B cell (primary cell): ENCODE data around the gene DDAH1. TPM values are rescaled to one million over a fixed set of nuclear protein-coding genes. Genes with fewer than 3 reads are reported as not detected.
A peak's percentile ranks its signal among the peaks of the same experiment; 100 is the strongest.
"Not testable (repeated sequence)": the region's sequence is repeated elsewhere in the genome, so short reads cannot be mapped to it uniquely, and the experiment has no call there.

Source experiments
- ATAC-seq: fragments of 200-7000 bp; cut with Tn5 transposase; one replicate; pipeline ENCODE4 v1.10.0; 2021; ENCODE audit warnings: low read depth, mild to moderate bottlenecking, moderate number of reproducible peaks, moderate library complexity
- CTCF ChIA-PET: fragments of 350-600 bp; sonication (Branson Sonifier 250); formaldehyde crosslinking; loops from one replicate; lab custom pipeline; 2021; ENCODE audit warnings: antibody characterized with exemption, inconsistent platforms; lab: Charles Lee
- POLR2A ChIA-PET: fragments of 350-600 bp; sonication (Branson Sonifier 250); formaldehyde crosslinking; loops from one replicate; lab custom pipeline; 2021; ENCODE audit warnings: antibody characterized with exemption; lab: Charles Lee
- DNase-seq: peaks from one replicate; pipeline ENCODE4 v3.0.0; 2013
- H2AFZ ChIP-seq: 2 replicates; pipeline ENCODE4 v1.6.1; 2012; ENCODE audit warnings: mild to moderate bottlenecking, low read depth, low read length; ENCODE audit not compliant: insufficient read depth, poor library complexity, severe bottlenecking
- H3K27ac ChIP-seq, 2 donors: 1 replicate in 1 of 2; 2 replicates in 1 of 2; pipeline ENCODE4 v1.5.1; 2012 to 2013; ENCODE audit warnings: low read length in 2 of 2, mild to moderate bottlenecking in 2 of 2, moderate library complexity in 1 of 2
- H3K27me3 ChIP-seq, 4 experiments: fragments of 200-600 bp in 1 of 4; sonication (generic) in 1 of 4; replicated peaks in 1 of 4; 1 replicate in 2 of 4; 2 replicates in 2 of 4; pipeline versions ENCODE4 v1.6.1 to v1.7.0; 2013 to 2016; ENCODE audit warnings: low read length in 3 of 4, mild to moderate bottlenecking in 2 of 4, mixed read lengths in 1 of 4, moderate library complexity in 1 of 4; ENCODE audit not compliant: insufficient read depth in 4 of 4, control insufficient read depth in 3 of 4; ENCODE audit errors: control extremely low read depth in 1 of 4
- H3K36me3 ChIP-seq, 2 experiments: replicated peaks in 1 of 2; 1 replicate in 1 of 2; 2 replicates in 1 of 2; pipeline versions ENCODE4 v1.6.1 to v1.7.1; 2013; ENCODE audit warnings: low read length in 1 of 2; ENCODE audit not compliant: insufficient read depth in 2 of 2, control insufficient read depth in 1 of 2; ENCODE audit errors: control extremely low read depth in 1 of 2, extremely low read depth in 1 of 2
- H3K4me1 ChIP-seq, 2 donors: fragments of 200-600 bp in 1 of 2; sonication (generic) in 1 of 2; 1 replicate in 1 of 2; 2 replicates in 1 of 2; pipeline versions ENCODE4 v1.5.1 to v1.6.1; 2013 to 2017; ENCODE audit warnings: low read length in 2 of 2; ENCODE audit not compliant: control insufficient read depth in 2 of 2, insufficient read depth in 2 of 2
- H3K4me2 ChIP-seq: replicated peaks from 2 replicates; pipeline ENCODE3; 2012; ENCODE audit warnings: mild to moderate bottlenecking, low read depth, low read length; ENCODE audit not compliant: poor library complexity, severe bottlenecking
- H3K4me3 ChIP-seq, 5 experiments: fragments of 200-600 bp in 1 of 5; sonication (generic) in 1 of 5; 1 replicate in 3 of 5; 2 replicates in 2 of 5; pipeline versions ENCODE4 v1.5.1 to v1.7.0; 2011 to 2016; ENCODE audit warnings: low read length in 4 of 5, mild to moderate bottlenecking in 4 of 5, low read depth in 2 of 5, control low read depth in 1 of 5, moderate library complexity in 1 of 5; ENCODE audit not compliant: insufficient read depth in 1 of 5; ENCODE audit errors: control extremely low read depth in 1 of 5, extremely low read depth in 1 of 5
- H3K79me2 ChIP-seq: fragments of 200-600 bp; sonication (generic); one replicate; pipeline ENCODE4 v1.6.0; 2016; ENCODE audit warnings: low read length; ENCODE audit not compliant: control insufficient read depth, insufficient read depth
- H3K9ac ChIP-seq: fragments of 200-600 bp; sonication (generic); 2 replicates; pipeline ENCODE4 v1.6.1; 2017; ENCODE audit warnings: mild to moderate bottlenecking, low read length, moderate library complexity
- H3K9me3 ChIP-seq, 3 donors: one replicate each; pipeline versions ENCODE4 v1.6.1 to v1.7.1; 2013; ENCODE audit warnings: low read length in 2 of 3; ENCODE audit not compliant: control insufficient read depth in 2 of 3, insufficient read depth in 1 of 3; ENCODE audit errors: control extremely low read depth in 1 of 3
- H4K20me1 ChIP-seq: 2 replicates; pipeline ENCODE4 v1.6.0; 2012; ENCODE audit warnings: mild to moderate bottlenecking, low read length; ENCODE audit not compliant: insufficient read depth, control insufficient read depth, poor library complexity, severe bottlenecking
- H3K27ac Mint-ChIP-seq: one replicate; pipeline ENCODE4 v1.8.0; 2021; ENCODE audit warnings: mixed read lengths
- H3K27me3 Mint-ChIP-seq: one replicate; pipeline ENCODE4 v1.8.0; 2021; ENCODE audit warnings: mixed read lengths
- H3K4me1 Mint-ChIP-seq: one replicate; pipeline ENCODE4 v1.8.0; 2021; ENCODE audit warnings: mixed read lengths
- H3K4me3 Mint-ChIP-seq: one replicate; pipeline ENCODE4 v1.8.0; 2021; ENCODE audit warnings: mixed read lengths
- H3K9me3 Mint-ChIP-seq: one replicate; pipeline ENCODE4 v1.8.0; 2022; ENCODE audit warnings: mixed read lengths; ENCODE audit not compliant: insufficient read depth
- EZH2 ChIP-seq: IDR thresholded peaks from 2 replicates; pipeline ENCODE4 v1.6.1; 2012; ENCODE audit warnings: borderline replicate concordance, low read depth, mild to moderate bottlenecking, moderate library complexity, low read length; ENCODE audit not compliant: insufficient read depth, poor library complexity, severe bottlenecking
- WGBS: methylation state at CpG from one replicate; pipeline ENCODE4 v1.1.5; 2013; ENCODE audit warnings: missing lambda C conversion rate; ENCODE audit not compliant: insufficient coverage; 5-methylcytosine and 5-hydroxymethylcytosine counted together
- intact Hi-C: fragments of 100-400 bp; cut with micrococcal nuclease; formaldehyde crosslinking; loops from one replicate; pipeline ENCODE4 v1.10.0; 2022
- polyA minus RNA-seq: library from RNA; depleted of rRNA, polyadenylated mRNA; stranded (reverse); fragments of >200 nt; gene quantifications from 2 replicates; pipeline ENCODE4 v1.2.3, GENCODE V29; 2012
- polyA plus RNA-seq: library from polyadenylated mRNA; depleted of rRNA; stranded (reverse); fragments of >200 nt; gene quantifications from 2 replicates; pipeline ENCODE4 v1.2.3, GENCODE V29; 2012
- total RNA-seq, 2 donors: library from RNA; stranded (reverse); fragments of 120-200 nt in 1 of 2; gene quantifications; 1 replicate in 1 of 2; 2 replicates in 1 of 2; pipeline versions ENCODE4 v1.2.3 to v1.2.4, GENCODE V29; 2013 to 2022
- TF ChIP-seq, protein P1 (sequence below): fragments of 200-600 bp; IDR thresholded peaks from one replicate; pipeline ENCODE4 v1.8.0; 2022; ENCODE audit warnings: antibody characterized with exemption, mild to moderate bottlenecking

DDAH1 gene
- total RNA-seq = not detected in 2 replicates
- 0.89 TPM for total RNA-seq (2013)
- 0.04 TPM in 1 of 2 replicates, not detected in the other for polyA plus RNA-seq
- polyA minus RNA-seq = not detected in 2 replicates

DNA sequence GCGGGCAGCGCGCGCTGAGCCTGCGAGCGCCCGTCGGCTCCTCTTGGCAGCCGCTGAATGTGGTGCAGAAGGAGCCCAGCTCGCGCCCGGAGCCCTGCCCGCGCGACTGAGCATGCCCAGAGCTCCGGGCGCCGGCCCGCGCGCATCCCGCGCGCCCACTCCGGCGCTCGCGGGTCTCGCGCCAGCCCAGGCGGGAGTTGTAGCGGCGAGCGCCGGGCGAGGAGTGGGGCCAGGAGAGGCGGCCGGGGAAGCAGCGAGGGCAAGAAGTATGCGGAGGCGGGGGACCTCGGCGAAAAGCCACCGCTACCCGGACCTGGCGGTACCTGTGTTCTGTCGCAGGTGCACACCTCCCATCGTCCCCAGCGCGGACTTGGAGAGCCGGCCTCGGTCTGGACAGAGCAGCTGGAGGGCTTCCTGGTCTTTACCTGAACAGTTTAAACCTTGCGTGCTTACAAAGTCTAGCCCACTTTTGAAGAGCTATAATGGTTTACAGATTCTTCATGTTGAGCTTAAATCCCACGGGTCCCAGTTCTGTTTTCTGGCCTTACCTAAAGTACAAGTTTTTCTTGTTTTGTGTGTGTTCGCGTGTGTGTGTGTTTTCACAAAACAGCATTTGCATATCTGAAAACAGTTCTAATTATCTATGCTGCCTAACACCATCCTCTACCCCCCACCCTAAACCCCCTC is at the start of gene DDAH1:
DDAH1 (minus strand) TSS at position 61 of the 687 bp plus-strand sequence. CDS start 114 bp downstream, outside the sequence.
- H3K4me1 ChIP-seq = peaks cover 12 to 16% of the 10 kb centered on the region in 2 donors
- H4K20me1 ChIP-seq = no peaks in the 10 kb centered on the region
- peak within 1 kb of the TSS; percentile 91 for H3K4me2 ChIP-seq
- no peaks in the 10 kb centered on the region for H3K36me3 ChIP-seq
- peaks cover 0 to 5% (median 0%) of the 10 kb centered on the region in 3 donors for H3K9me3 ChIP-seq
- 2% methylated on average over 53 of the region's 56 CpGs for WGBS
- peak within 1 kb of the TSS; percentile 57 for H3K9ac ChIP-seq
- peaks cover 0 to 24% (median 21%) of the 10 kb centered on the region in 4 experiments for H3K27me3 ChIP-seq
- peaks cover 13% of the 10 kb centered on the region for H3K4me1 Mint-ChIP-seq
- ChIA-PET CTCF (no interaction called here), POLR2A (no interaction called here)
- peaks cover 58% of the 10 kb centered on the region for H3K27me3 Mint-ChIP-seq
- peak within 1 kb of the TSS in 3 of 5 experiments; percentile 46 to 55 (median 49) for H3K4me3 ChIP-seq
- H2AFZ ChIP-seq = peak within 1 kb of the TSS; percentile 71
- no peak within 1 kb of the TSS for H3K27ac Mint-ChIP-seq
- no peaks in the 10 kb centered on the region for H3K9me3 Mint-ChIP-seq
- H3K4me3 Mint-ChIP-seq = peak within 1 kb of the TSS; percentile 85
- no peaks in the 10 kb centered on the region for H3K79me2 ChIP-seq
- no peak within 1 kb of the TSS for H3K27ac ChIP-seq
- peak; percentile 44 for DNase-seq
- TF ChIP-seq, protein P1, sequence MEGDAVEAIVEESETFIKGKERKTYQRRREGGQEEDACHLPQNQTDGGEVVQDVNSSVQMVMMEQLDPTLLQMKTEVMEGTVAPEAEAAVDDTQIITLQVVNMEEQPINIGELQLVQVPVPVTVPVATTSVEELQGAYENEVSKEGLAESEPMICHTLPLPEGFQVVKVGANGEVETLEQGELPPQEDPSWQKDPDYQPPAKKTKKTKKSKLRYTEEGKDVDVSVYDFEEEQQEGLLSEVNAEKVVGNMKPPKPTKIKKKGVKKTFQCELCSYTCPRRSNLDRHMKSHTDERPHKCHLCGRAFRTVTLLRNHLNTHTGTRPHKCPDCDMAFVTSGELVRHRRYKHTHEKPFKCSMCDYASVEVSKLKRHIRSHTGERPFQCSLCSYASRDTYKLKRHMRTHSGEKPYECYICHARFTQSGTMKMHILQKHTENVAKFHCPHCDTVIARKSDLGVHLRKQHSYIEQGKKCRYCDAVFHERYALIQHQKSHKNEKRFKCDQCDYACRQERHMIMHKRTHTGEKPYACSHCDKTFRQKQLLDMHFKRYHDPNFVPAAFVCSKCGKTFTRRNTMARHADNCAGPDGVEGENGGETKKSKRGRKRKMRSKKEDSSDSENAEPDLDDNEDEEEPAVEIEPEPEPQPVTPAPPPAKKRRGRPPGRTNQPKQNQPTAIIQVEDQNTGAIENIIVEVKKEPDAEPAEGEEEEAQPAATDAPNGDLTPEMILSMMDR = no peak
- TF ChIP-seq EZH2 = no peak
- peak; percentile 53 for ATAC-seq
- intact Hi-C loops = no loop called here

- H3K27ac Mint-ChIP-seq, H3K27me3 ChIP-seq, H3K4me3 Mint-ChIP-seq, H3K9me3 ChIP-seq, H3K27ac ChIP-seq, H3K79me2 ChIP-seq, H3K9me3 Mint-ChIP-seq, DNase-seq, H3K9ac ChIP-seq, H3K4me2 ChIP-seq, ATAC-seq, H3K4me1 ChIP-seq, intact Hi-C loops, POLR2A ChIA-PET, H3K36me3 ChIP-seq, H4K20me1 ChIP-seq, H2AFZ ChIP-seq, H3K4me1 Mint-ChIP-seq, H3K4me3 ChIP-seq, CTCF ChIA-PET: not testable (repeated sequence)
- WGBS = no CpG with 5 or more reads among the region's 4 CpGs
- H3K27me3 Mint-ChIP-seq = peaks cover 18% of the 10 kb centered on the region
Observed at GRCh38 chr1:85513998-85514397, 49.0 kb upstream of the DDAH1 start.
